ENCODE results near the gene MAN2A2. TPM values are rescaled to one million over a fixed set of nuclear protein-coding genes. Genes with fewer than 3 reads are reported as not detected.

MAN2A2 gene
- total RNA-seq, 4 donors from 2014 or later, result 27.0 to 80.9 (median 31.7) TPM

DNA sequence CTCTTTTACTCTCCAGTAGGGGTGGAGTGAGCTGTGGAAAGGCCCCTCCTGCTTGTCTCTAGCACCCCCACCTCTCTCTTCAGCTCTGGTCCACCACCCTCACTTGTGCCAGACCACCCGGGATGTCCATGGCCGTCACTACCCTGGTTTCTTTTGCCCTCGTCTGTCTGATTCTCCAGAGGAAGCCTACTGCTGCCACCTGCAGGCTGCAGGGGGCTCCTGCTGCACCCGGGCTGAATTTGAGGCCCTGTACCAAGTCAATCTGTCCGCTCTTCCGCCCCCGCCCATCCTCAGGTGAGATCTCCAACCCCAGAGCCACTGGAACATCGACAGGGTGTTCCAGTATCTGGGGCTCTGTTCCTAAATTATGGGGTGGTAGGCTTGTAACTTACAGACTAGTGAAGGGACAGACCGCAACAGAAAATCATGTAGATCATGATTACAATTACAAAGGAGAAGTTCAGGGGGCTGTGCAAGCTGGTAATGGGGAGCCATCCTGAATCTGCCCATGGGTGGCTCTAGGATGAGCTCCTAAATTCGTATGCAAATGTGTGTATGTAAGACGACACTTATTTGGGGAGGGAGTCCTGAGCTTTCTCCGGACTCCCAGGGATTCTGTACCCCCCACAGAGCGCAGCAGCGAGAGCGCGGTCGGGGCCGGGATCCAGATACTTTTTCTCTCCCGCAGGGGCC, 31.3 kb downstream of the MAN2A2 start:
- H3K4me3 ChIP-seq, result peak overlapping the region; percentile 68 to 85 (median 76)
- intact Hi-C loops (cut with DNase I), result no loop called here
- no peaks in the 10 kb centered on the region for H3K27me3 ChIP-seq
- peak; percentile 95 for DNase-seq (ENCODE audit: extremely low spot score)
- peak overlapping the region; percentile 86 to 87 (median 86) for H3K27ac ChIP-seq (replicated peaks in 1 of 4)
- no peaks in the 10 kb centered on the region for H3K9me3 ChIP-seq
- WGBS, result 3% methylated on average over 9 of the region's 19 CpGs
- TF ChIP-seq, protein P1, sequence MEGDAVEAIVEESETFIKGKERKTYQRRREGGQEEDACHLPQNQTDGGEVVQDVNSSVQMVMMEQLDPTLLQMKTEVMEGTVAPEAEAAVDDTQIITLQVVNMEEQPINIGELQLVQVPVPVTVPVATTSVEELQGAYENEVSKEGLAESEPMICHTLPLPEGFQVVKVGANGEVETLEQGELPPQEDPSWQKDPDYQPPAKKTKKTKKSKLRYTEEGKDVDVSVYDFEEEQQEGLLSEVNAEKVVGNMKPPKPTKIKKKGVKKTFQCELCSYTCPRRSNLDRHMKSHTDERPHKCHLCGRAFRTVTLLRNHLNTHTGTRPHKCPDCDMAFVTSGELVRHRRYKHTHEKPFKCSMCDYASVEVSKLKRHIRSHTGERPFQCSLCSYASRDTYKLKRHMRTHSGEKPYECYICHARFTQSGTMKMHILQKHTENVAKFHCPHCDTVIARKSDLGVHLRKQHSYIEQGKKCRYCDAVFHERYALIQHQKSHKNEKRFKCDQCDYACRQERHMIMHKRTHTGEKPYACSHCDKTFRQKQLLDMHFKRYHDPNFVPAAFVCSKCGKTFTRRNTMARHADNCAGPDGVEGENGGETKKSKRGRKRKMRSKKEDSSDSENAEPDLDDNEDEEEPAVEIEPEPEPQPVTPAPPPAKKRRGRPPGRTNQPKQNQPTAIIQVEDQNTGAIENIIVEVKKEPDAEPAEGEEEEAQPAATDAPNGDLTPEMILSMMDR (IDR thresholded peaks at IDR 0.05), result peak; percentile 89 to 99 (median 93)
- TF ChIP-seq POLR2A (IDR thresholded peaks at IDR 0.05; ENCODE audit: low read depth) (no peak), POLR2AphosphoS5 (IDR thresholded peaks at IDR 0.05) (peak in 1 of 2 donors; percentile 41)
- peaks cover 11 to 27% (median 22%) of the 10 kb centered on the region in 4 donors for H3K36me3 ChIP-seq
- peaks cover 43 to 71% (median 62%) of the 10 kb centered on the region in 4 donors for H3K4me1 ChIP-seq

DNA sequence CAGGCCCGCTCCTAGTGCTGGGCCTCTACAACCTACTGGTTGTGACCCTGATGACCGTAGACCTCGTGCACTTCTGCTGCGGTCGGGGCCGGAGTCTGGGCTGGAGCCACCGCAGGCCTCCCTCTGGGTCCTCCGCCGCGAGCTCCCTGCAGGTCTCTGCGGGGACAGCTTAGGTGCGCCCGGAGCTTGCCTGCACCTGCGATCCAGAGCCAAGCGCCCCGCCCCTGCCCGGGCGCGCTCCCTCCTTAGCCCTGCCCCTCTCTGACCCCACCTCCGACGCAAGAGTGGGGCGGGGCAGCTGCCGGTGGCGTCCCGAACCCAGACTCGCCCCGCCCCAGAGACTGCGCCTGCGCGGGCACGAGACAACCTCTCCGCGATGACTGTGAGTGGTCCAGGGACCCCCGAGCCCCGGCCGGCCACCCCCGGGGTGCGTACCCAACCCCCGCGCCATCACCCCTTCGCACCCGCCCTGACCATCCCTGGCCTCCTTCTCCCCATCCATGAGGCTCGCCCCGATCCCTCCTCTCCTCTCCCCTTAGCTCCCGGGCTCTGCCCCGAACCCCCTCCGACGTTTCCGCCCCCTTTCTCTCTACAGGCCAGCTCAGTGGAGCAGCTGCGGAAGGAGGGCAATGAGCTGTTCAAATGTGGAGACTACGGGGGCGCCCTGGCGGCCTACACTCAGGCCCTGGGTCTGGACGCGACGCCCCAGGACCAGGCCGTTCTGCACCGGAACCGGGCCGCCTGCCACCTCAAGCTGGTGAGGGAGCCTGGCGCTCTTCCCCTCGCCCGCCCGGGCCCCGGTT, 32.0 kb downstream of the MAN2A2 start, which contains the start of gene UNC45A:
UNC45A (plus strand) TSS at position 337 of the 803 bp plus-strand sequence; CDS start at position 377, 40 bp downstream.
- TF ChIP-seq, protein P1 (IDR thresholded peaks at IDR 0.05), result no peak
- TF ChIP-seq POLR2AphosphoS5 (IDR thresholded peaks at IDR 0.05) (peak; percentile 74 to 78), POLR2A (IDR thresholded peaks at IDR 0.05; ENCODE audit: low read depth) (no peak), EP300 (IDR thresholded peaks at IDR 0.05) (no peak)
- peak within 1 kb of the TSS; percentile 86 to 87 (median 86) for H3K27ac ChIP-seq (replicated peaks in 1 of 4)
- WGBS, result 0% methylated on average over 27 of the region's 65 CpGs
- H3K4me1 ChIP-seq, result peaks cover 43 to 67% (median 58%) of the 10 kb centered on the region in 4 donors
- intact Hi-C loops (cut with DNase I), result no loop called here
- peaks cover 17 to 34% (median 30%) of the 10 kb centered on the region in 4 donors for H3K36me3 ChIP-seq
- H3K27me3 ChIP-seq, result no peaks in the 10 kb centered on the region
- peak within 1 kb of the TSS; percentile 68 to 85 (median 76) for H3K4me3 ChIP-seq
- H3K9me3 ChIP-seq, result no peaks in the 10 kb centered on the region
- DNase-seq (ENCODE audit: extremely low spot score), result peak; percentile 96

DNA sequence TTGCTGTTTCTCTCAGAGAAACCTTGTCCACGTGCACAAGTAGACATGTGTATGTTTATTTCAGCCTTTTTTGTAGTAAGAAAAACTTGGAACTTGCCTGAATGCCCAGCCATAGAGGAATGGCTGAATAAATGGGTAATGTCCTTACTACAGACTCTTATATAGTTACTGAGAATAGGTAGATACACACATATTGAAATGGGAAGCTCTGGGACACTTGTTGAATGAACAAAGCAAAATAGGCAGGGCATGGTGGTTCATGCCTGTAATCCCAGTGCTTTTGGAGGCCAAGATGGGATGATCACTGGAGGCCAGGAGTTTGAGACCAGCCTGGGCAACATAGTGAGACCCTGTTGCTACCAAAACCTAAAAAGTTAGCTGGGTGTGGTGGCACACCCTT, 33.7 kb downstream of the MAN2A2 start:
- WGBS, result 63% methylated on average over 1 of the region's 1 CpG
- intact Hi-C loops (cut with DNase I), result no loop called here
- Histone ChIP-seq H3K27me3 (no peaks in the 10 kb centered on the region), H3K27ac (replicated peaks in 1 of 4) (no peak overlapping the region), H3K9me3 (no peaks in the 10 kb centered on the region), H3K36me3 (peaks cover 33 to 51% (median 47%) of the 10 kb centered on the region in 4 donors), H3K4me1 (peaks cover 27 to 50% (median 42%) of the 10 kb centered on the region in 4 donors), H3K4me3 (no peak overlapping the region)
- no peak for TF ChIP-seq POLR2AphosphoS5 (IDR thresholded peaks at IDR 0.05)
- TF ChIP-seq POLR2A (IDR thresholded peaks at IDR 0.05; ENCODE audit: low read depth), result no peak
- no peak for TF ChIP-seq EP300 (IDR thresholded peaks at IDR 0.05)
- TF ChIP-seq, protein P1 (IDR thresholded peaks at IDR 0.05), result no peak
- DNase-seq (ENCODE audit: extremely low spot score), result no peak

DNA sequence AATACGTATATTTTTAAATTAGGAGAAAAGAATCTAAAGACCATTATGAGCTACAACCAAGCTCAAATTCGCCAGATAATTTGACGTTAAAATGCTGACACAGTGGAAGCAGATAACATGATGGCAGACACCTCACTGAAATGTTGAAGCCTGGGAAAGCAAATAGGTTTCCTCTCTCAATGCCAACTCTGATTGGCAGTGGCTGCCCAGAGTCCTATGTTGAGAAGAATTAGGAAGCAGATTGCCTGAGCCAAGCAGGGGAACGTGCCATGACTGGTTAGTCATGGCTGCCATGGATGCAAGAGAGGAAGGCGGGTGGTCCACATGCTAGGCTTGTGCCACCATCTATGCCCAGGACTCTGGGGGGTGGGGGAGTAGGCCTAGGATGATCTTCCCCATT, 35.2 kb downstream of the MAN2A2 start:
- Histone ChIP-seq H3K9me3 (no peaks in the 10 kb centered on the region), H3K27me3 (no peaks in the 10 kb centered on the region), H3K27ac (replicated peaks in 1 of 4) (no peak overlapping the region), H3K4me1 (peaks cover 20 to 36% (median 32%) of the 10 kb centered on the region in 4 donors), H3K36me3 (peaks cover 48 to 65% (median 61%) of the 10 kb centered on the region in 4 donors), H3K4me3 (no peak overlapping the region)
- TF ChIP-seq EP300 (IDR thresholded peaks at IDR 0.05) (no peak), POLR2AphosphoS5 (IDR thresholded peaks at IDR 0.05) (no peak)
- intact Hi-C loops (cut with DNase I), result no loop called here
- 95% methylated on average over 5 of the region's 5 CpGs for WGBS
- DNase-seq (ENCODE audit: extremely low spot score), result no peak

DNA sequence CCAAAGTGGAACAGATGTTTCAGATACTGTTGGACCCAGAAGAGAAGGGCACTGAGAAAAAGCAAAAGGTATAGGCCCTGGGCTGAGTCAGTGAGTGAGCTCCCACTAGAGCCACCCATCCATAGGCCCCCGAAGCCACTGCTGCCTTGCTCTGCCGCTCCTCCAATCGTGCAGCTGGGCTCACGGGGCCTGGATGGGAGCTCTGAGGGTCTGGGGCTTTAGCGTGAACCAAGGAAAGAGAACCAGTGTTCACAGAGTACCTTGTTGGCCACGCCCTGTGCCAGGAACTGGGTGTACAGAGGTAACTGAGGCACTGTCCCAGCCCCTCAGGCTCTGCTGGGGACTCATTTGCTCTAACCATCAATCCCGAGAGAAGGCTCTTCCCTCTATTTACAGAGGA, 36.7 kb downstream of the MAN2A2 start:
- WGBS, result 98% methylated on average over 5 of the region's 7 CpGs
- H3K36me3 ChIP-seq, result peaks cover 62 to 80% (median 76%) of the 10 kb centered on the region in 4 donors
- H3K4me3 ChIP-seq, result no peak overlapping the region
- TF ChIP-seq POLR2A (IDR thresholded peaks at IDR 0.05; ENCODE audit: low read depth) (no peak), POLR2AphosphoS5 (IDR thresholded peaks at IDR 0.05) (no peak), EP300 (IDR thresholded peaks at IDR 0.05) (no peak)
- TF ChIP-seq, protein P1 (IDR thresholded peaks at IDR 0.05), result no peak
- intact Hi-C loops (cut with DNase I), result no loop called here
- no peaks in the 10 kb centered on the region for H3K27me3 ChIP-seq
- H3K9me3 ChIP-seq, result no peaks in the 10 kb centered on the region
- H3K4me1 ChIP-seq, result peaks cover 15 to 22% (median 19%) of the 10 kb centered on the region in 4 donors
- no peak overlapping the region for H3K27ac ChIP-seq (replicated peaks in 1 of 4)
- DNase-seq (ENCODE audit: extremely low spot score), result no peak

Measured in esophagus muscularis mucosa (tissue), 4 donors.